A673 (cell line): ENCODE measurements around the gene LSM11. TPM values are rescaled to one million over a fixed set of nuclear protein-coding genes. Genes with fewer than 3 reads are reported as not detected.

Experiments
- BruUV-seq: library from RNA; stranded (reverse); fragments of 400-500 nt; replicated peaks from 2 replicates; lab custom pipeline; 2021; lab: Mats Ljungman, UMichigan
- CTCF ChIA-PET: fragments of 300-600 bp; sonication (Branson Sonifier 250); formaldehyde crosslinking; loops from one replicate; lab custom pipeline; 2022; ENCODE audit warnings: antibody characterized with exemption; lab: Charles Lee
- POLR2A ChIA-PET: fragments of 300-600 bp; sonication (Branson Sonifier 250); formaldehyde crosslinking; loops from one replicate; lab custom pipeline; 2022; ENCODE audit warnings: antibody characterized with exemption; ENCODE audit not compliant: low non-redundant PET; lab: Charles Lee
- DNase-seq: peaks from one replicate; pipeline ENCODE4 v3.0.0-alpha.2; 2015; ENCODE audit warnings: low spot score
- H3K27ac ChIP-seq: fragments of 200-600 bp; sonication (generic); 2 replicates; pipeline ENCODE4 v1.5.1; 2016; ENCODE audit warnings: mixed run types, low read depth, mild to moderate bottlenecking, mixed read lengths, antibody characterized with exemption, low read length; ENCODE audit not compliant: poor library complexity, severe bottlenecking
- H3K27me3 ChIP-seq: fragments of 200-600 bp; sonication (generic); replicated peaks from 2 replicates; pipeline ENCODE4 v1.6.1; 2017; ENCODE audit warnings: mixed run types, low read depth, mild to moderate bottlenecking, mixed read lengths, antibody characterized with exemption, low read length; ENCODE audit not compliant: insufficient read depth, poor library complexity
- H3K36me3 ChIP-seq: fragments of 200-600 bp; sonication (generic); 2 replicates; pipeline ENCODE4 v1.6.1; 2016; ENCODE audit warnings: mixed run types, mild to moderate bottlenecking, mixed read lengths, antibody characterized with exemption, low read length; ENCODE audit not compliant: insufficient read depth, poor library complexity, severe bottlenecking
- H3K4me1 ChIP-seq: fragments of 200-600 bp; sonication (generic); 2 replicates; pipeline ENCODE4 v1.6.1; 2017; ENCODE audit warnings: mixed run types, mild to moderate bottlenecking, mixed read lengths, antibody characterized with exemption, low read length; ENCODE audit not compliant: insufficient read depth, poor library complexity, severe bottlenecking
- H3K4me3 ChIP-seq: fragments of 200-600 bp; sonication (generic); 2 replicates; pipeline ENCODE4 v1.5.1; 2016; ENCODE audit warnings: low read depth, mixed run types, mild to moderate bottlenecking, mixed read lengths, low read length; ENCODE audit not compliant: poor library complexity, severe bottlenecking
- H3K9me3 ChIP-seq: fragments of 200-600 bp; sonication (generic); 2 replicates; pipeline ENCODE4 v1.6.1; 2016; ENCODE audit warnings: mixed run types, low read depth, mild to moderate bottlenecking, mixed read lengths, antibody characterized with exemption, low read length; ENCODE audit not compliant: poor library complexity, severe bottlenecking
- EZH2 ChIP-seq: fragments of 200-600 bp; sonication (generic); IDR thresholded peaks from 2 replicates; pipeline ENCODE4 v1.6.1; 2017; ENCODE audit warnings: borderline replicate concordance, low read depth, mild to moderate bottlenecking, mixed read lengths, antibody characterized with exemption, low read length; ENCODE audit not compliant: poor library complexity, severe bottlenecking
- intact Hi-C: fragments of 100-400 bp; cut with micrococcal nuclease; formaldehyde crosslinking; loops from one replicate; pipeline ENCODE4 v1.10.0; 2022; ENCODE audit not compliant: unreplicated experiment
- total RNA-seq: library from RNA; stranded (reverse); gene quantifications from 2 replicates; pipeline ENCODE4 v1.2.3, GENCODE V29; 2021
- TF ChIP-seq, protein P1 (sequence below): fragments of 300-800, 200-600 bp; sonication (generic); conservative IDR thresholded peaks from 2 replicates; pipeline ENCODE4 v1.5.1; 2017; ENCODE audit warnings: low read depth, mild to moderate bottlenecking, antibody characterized with exemption, low read length, moderate library complexity, mixed read lengths

Gene LSM11
- total RNA-seq, 1 experiment from 2014 or later = 3.6 TPM

DNA sequence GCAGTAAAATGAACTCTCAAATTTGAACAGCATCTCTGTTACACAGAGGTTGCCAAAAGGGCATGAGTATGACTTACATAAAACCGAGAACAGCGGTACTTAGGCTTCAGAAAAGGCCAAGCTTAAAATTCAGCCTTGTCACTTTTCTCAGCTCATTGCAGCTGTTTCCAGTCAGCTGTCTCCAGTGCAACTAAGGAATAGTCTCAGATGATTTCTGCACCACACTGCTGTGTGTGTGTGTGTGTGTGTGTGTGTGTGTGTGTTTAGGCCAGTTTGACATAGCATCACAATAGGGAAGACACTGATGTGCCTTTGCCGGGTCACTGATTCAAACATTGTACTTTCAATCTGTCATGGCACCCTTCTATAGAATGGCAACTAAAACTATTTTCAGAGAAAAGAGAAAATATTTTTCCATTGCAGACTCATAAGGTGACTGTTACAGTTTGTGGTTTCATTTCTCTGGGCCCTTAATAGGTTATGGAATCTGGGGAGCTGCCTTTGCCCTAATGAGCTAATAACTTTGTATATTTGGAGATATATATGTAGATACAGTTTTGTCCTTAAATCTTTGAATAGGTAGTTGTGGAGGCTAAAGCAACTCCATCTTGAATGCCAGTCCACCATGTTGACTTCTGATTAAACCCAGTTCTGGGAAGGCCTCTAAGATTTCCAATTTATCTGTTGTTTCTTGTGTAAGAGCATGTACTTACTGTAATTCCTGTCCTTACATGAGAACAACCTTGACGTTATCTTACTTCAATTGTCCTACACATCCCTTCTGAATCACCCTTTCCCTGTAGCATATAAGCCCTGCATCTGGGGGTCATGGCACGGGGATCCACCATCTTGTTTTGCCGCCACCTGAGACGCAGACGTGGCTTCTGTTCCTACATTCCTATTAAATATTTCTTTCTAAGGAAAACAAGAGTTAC is 4.5 kb downstream of the LSM11 start:
- H3K27me3 ChIP-seq = no peaks in the 10 kb centered on the region
- DNase-seq = no peak
- ChIA-PET CTCF (interaction anchor here (0.7 kb wide), 1 partner anchor 430 kb away, joined by 3 read pairs; no protein-coding TSS in a partner anchor), POLR2A (no interaction called here)
- no peaks in the 10 kb centered on the region for H3K36me3 ChIP-seq
- TF ChIP-seq, protein P1, sequence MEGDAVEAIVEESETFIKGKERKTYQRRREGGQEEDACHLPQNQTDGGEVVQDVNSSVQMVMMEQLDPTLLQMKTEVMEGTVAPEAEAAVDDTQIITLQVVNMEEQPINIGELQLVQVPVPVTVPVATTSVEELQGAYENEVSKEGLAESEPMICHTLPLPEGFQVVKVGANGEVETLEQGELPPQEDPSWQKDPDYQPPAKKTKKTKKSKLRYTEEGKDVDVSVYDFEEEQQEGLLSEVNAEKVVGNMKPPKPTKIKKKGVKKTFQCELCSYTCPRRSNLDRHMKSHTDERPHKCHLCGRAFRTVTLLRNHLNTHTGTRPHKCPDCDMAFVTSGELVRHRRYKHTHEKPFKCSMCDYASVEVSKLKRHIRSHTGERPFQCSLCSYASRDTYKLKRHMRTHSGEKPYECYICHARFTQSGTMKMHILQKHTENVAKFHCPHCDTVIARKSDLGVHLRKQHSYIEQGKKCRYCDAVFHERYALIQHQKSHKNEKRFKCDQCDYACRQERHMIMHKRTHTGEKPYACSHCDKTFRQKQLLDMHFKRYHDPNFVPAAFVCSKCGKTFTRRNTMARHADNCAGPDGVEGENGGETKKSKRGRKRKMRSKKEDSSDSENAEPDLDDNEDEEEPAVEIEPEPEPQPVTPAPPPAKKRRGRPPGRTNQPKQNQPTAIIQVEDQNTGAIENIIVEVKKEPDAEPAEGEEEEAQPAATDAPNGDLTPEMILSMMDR = no peak
- no peak for TF ChIP-seq EZH2
- no TSS peak for BruUV-seq
- intact Hi-C loops = loop anchor here (10.0 kb wide), 1 partner anchor 423 kb away; no protein-coding TSS in a partner anchor
- no peaks in the 10 kb centered on the region for H3K9me3 ChIP-seq
- peaks cover 4% of the 10 kb centered on the region for H3K4me1 ChIP-seq
- no peak overlapping the region for H3K4me3 ChIP-seq
- no peak overlapping the region for H3K27ac ChIP-seq

DNA sequence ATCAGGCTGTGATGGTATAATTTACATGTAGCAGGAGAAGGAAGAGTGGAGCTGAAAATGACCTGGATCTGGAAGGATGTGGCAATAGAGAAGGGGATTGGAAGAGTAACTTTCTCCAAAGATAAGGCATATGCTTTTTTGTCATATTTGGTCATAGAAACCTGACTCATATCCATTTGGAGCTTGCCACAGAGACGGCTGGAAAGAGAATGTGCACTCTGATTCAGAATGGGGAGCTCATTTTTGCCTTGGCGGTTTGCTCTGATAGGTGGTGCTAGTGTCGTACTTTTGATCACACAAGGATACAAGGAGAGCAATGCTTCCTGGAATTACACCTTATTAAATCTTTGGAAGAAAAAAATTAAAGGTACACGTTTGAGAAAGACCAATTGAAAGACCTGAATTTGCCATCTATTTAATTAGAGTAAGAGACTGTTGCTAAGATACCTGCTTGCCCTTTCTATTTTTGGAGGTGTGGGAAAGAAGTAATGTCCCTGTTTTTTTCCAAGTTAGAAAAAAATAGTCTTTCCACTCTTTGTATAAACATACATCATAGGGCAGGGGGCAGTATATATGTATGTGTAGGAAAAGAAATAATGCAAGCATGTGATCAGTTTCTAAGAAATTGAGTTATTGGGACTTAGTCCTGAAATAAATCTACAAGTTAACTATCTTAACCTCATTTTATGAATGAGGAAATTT is 5.4 kb downstream of the LSM11 start:
- intact Hi-C loops = loop anchor here (10.0 kb wide), 1 partner anchor 424 kb away; no protein-coding TSS in a partner anchor
- BruUV-seq = no TSS peak

DNA sequence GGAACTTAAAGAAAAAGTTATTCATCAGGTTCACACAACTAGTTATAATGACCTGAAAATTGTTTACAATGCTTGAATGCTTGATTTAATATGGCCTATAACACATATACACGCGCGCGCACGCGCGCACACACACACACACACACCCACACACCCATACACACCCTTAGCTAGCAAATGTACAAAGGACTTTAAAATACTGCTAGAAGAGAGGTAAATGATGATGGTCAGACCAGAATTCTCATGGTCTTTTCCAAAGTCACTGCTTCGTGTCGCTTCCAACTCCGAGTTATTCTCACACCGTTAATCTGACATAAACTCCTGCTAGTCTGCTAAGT is 5.9 kb downstream of the LSM11 start:
- no peaks in the 10 kb centered on the region for H3K36me3 ChIP-seq
- H3K9me3 ChIP-seq = no peaks in the 10 kb centered on the region
- no peak overlapping the region for H3K27ac ChIP-seq
- peaks cover 4% of the 10 kb centered on the region for H3K4me1 ChIP-seq
- TF ChIP-seq EZH2 = no peak
- TF ChIP-seq, protein P1 = no peak
- H3K4me3 ChIP-seq = no peak overlapping the region
- CTCF ChIA-PET = no interaction called here
- H3K27me3 ChIP-seq = no peaks in the 10 kb centered on the region
- POLR2A ChIA-PET = no interaction called here
- BruUV-seq = no TSS peak
- intact Hi-C loops = loop anchor here (10.0 kb wide), 1 partner anchor 425 kb away; no protein-coding TSS in a partner anchor
- DNase-seq = no peak

More for the DNA sequence above, 5.4 kb downstream of the LSM11 start:
- Histone ChIP-seq H3K36me3 (no peaks in the 10 kb centered on the region), H3K27me3 (no peaks in the 10 kb centered on the region), H3K9me3 (no peaks in the 10 kb centered on the region), H3K27ac (no peak overlapping the region), H3K4me3 (no peak overlapping the region), H3K4me1 (peaks cover 4% of the 10 kb centered on the region)
- DNase-seq = no peak
- ChIA-PET CTCF (no interaction called here), POLR2A (no interaction called here)
- TF ChIP-seq, protein P1 = no peak
- TF ChIP-seq EZH2 = no peak
